Osteoblast (primary cell): ENCODE results near the gene KIRREL3. TPM values are rescaled to one million over a fixed set of nuclear protein-coding genes. Genes with fewer than 3 reads are reported as not detected.

Source experiments
- DNase-seq: peaks from one replicate; pipeline ENCODE4 v3.0.0; 2011; ENCODE audit warnings: low spot score, mixed read lengths; ENCODE audit not compliant: insufficient read length; ENCODE audit errors: missing footprints
- H2AFZ ChIP-seq: 2 replicates; pipeline ENCODE4 v1.6.0; 2011; ENCODE audit warnings: mild to moderate bottlenecking, low read length
- H3K27ac ChIP-seq: 2 replicates; pipeline ENCODE4 v1.5.1; 2011; ENCODE audit warnings: mild to moderate bottlenecking, low read depth, low read length, moderate library complexity
- H3K27me3 ChIP-seq: 2 replicates; pipeline ENCODE4 v1.6.0; 2012; ENCODE audit warnings: mild to moderate bottlenecking, control low read depth, inconsistent platforms, low read length, moderate library complexity; ENCODE audit not compliant: insufficient read depth
- H3K36me3 ChIP-seq: 2 replicates; pipeline ENCODE4 v1.5.1; 2011; ENCODE audit warnings: mild to moderate bottlenecking, low read length, control low read depth, moderate library complexity; ENCODE audit not compliant: insufficient read depth
- H3K4me1 ChIP-seq: 2 replicates; pipeline ENCODE4 v1.5.1; 2011; ENCODE audit warnings: mild to moderate bottlenecking, low read length, control low read depth, moderate library complexity; ENCODE audit not compliant: insufficient read depth
- H3K4me2 ChIP-seq: 2 replicates; pipeline ENCODE4 v1.6.0; 2011; ENCODE audit warnings: mild to moderate bottlenecking, low read length; ENCODE audit not compliant: insufficient read depth
- H3K4me3 ChIP-seq: fragments of 200-600 bp; sonication (generic); 3 replicates; pipeline ENCODE4 v1.5.1; 2012; ENCODE audit warnings: mild to moderate bottlenecking, low read length, inconsistent platforms; ENCODE audit not compliant: insufficient read depth
- H3K79me2 ChIP-seq: 2 replicates; pipeline ENCODE4 v1.6.0; 2012; ENCODE audit warnings: mild to moderate bottlenecking, low read length, control low read depth, inconsistent platforms; ENCODE audit not compliant: insufficient read depth
- H3K9me3 ChIP-seq: 2 replicates; pipeline ENCODE4 v1.5.1; 2011; ENCODE audit warnings: low read depth, low read length, control low read depth
- H4K20me1 ChIP-seq: 2 replicates; pipeline ENCODE4 v1.6.0; 2012; ENCODE audit warnings: mild to moderate bottlenecking, low read length, control low read depth; ENCODE audit not compliant: insufficient read depth
- total RNA-seq: library from RNA; depleted of rRNA; stranded (reverse); fragments of >200 nt; gene quantifications from 2 replicates; pipeline ENCODE4 v1.2.3, GENCODE V29; 2012
- TF ChIP-seq, protein P1 (sequence below): IDR thresholded peaks from 2 replicates; pipeline ENCODE4 v1.5.1; 2011; ENCODE audit warnings: mild to moderate bottlenecking, low read depth, low read length, moderate library complexity; ENCODE audit errors: extremely low read depth

KIRREL3 gene
- total RNA-seq, 1 donor: 3.6 TPM

DNA sequence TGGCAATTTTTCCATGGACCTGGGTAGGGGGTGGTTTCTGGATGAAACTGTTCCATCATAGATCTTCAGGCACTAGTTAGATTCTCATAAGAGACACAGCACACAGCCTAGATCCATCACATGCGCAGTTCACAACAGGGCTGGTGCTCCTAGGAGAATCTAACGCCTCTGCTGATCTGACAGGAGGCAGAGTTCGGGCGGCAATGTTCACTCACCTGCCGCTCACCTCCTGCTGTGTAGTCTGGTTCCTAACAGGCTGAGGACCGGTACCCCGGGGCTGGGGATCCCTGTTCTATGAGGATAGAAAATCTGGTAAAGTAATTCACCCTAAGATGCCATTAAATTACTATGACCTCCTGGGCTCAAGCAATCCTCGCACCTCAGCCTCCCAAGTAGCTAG, 318.0 kb downstream of the KIRREL3 start:
- peaks cover 14% of the 10 kb centered on the region for H4K20me1 ChIP-seq
- no peak overlapping the region for H3K4me2 ChIP-seq
- DNase-seq: no peak
- no peaks in the 10 kb centered on the region for H3K79me2 ChIP-seq
- H3K27ac ChIP-seq: no peak overlapping the region
- H3K4me1 ChIP-seq: no peaks in the 10 kb centered on the region
- TF ChIP-seq, protein P1, sequence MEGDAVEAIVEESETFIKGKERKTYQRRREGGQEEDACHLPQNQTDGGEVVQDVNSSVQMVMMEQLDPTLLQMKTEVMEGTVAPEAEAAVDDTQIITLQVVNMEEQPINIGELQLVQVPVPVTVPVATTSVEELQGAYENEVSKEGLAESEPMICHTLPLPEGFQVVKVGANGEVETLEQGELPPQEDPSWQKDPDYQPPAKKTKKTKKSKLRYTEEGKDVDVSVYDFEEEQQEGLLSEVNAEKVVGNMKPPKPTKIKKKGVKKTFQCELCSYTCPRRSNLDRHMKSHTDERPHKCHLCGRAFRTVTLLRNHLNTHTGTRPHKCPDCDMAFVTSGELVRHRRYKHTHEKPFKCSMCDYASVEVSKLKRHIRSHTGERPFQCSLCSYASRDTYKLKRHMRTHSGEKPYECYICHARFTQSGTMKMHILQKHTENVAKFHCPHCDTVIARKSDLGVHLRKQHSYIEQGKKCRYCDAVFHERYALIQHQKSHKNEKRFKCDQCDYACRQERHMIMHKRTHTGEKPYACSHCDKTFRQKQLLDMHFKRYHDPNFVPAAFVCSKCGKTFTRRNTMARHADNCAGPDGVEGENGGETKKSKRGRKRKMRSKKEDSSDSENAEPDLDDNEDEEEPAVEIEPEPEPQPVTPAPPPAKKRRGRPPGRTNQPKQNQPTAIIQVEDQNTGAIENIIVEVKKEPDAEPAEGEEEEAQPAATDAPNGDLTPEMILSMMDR: no peak
- no peak overlapping the region for H2AFZ ChIP-seq
- H3K36me3 ChIP-seq: no peaks in the 10 kb centered on the region
- no peaks in the 10 kb centered on the region for H3K27me3 ChIP-seq
- no peaks in the 10 kb centered on the region for H3K9me3 ChIP-seq
- no peak overlapping the region for H3K4me3 ChIP-seq

DNA sequence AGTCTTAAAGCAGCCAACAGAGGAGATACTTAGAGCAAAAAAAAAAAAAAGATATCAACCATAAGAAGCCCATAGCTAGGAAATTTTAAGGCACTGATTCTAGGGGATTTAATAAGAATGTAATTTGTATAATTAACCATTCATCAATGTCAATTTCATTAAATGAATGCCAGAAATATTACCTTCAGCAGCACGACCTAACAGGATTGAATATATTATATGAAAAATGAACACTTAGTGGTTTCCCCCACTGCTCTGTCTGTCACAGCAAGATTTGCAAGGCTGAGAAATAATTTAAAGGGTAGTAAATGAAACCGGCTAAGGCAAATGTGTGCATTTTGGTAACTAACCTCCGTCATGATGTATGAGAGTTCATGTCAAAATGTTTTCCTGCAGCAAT, 319.9 kb downstream of the KIRREL3 start:
- Histone ChIP-seq H3K27me3 (no peaks in the 10 kb centered on the region), H2AFZ (no peak overlapping the region), H3K27ac (no peak overlapping the region), H3K36me3 (no peaks in the 10 kb centered on the region), H3K4me1 (no peaks in the 10 kb centered on the region), H3K79me2 (no peaks in the 10 kb centered on the region), H3K9me3 (no peaks in the 10 kb centered on the region), H4K20me1 (peaks cover 14% of the 10 kb centered on the region), H3K4me3 (no peak overlapping the region), H3K4me2 (no peak overlapping the region)
- TF ChIP-seq, protein P1: no peak
- DNase-seq: no peak

DNA sequence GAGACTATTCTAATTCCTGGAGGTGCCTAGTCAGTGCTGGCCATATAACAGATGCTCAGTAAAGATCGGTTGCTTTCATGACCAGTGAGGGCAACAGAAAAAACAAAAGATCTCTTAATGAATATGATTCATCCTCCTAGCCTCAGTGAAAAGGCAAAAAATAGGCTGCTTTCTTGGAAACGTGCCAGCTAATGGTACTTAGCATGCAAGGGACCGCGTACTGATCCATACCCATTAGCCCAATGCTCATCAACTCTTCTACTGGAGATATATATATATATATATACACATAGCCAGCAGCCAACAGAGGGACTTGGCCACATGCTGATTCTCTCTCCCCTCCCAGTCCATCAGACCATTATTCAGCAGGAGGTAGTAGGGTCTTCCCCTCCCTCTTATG, 320.4 kb downstream of the KIRREL3 start:
- no peaks in the 10 kb centered on the region for H3K27me3 ChIP-seq
- peaks cover 12% of the 10 kb centered on the region for H4K20me1 ChIP-seq
- TF ChIP-seq, protein P1: no peak
- no peaks in the 10 kb centered on the region for H3K36me3 ChIP-seq
- no peak overlapping the region for H3K4me2 ChIP-seq
- no peak overlapping the region for H3K4me3 ChIP-seq
- no peak overlapping the region for H2AFZ ChIP-seq
- no peaks in the 10 kb centered on the region for H3K9me3 ChIP-seq
- no peaks in the 10 kb centered on the region for H3K79me2 ChIP-seq
- no peak for DNase-seq
- no peaks in the 10 kb centered on the region for H3K4me1 ChIP-seq
- no peak overlapping the region for H3K27ac ChIP-seq

DNA sequence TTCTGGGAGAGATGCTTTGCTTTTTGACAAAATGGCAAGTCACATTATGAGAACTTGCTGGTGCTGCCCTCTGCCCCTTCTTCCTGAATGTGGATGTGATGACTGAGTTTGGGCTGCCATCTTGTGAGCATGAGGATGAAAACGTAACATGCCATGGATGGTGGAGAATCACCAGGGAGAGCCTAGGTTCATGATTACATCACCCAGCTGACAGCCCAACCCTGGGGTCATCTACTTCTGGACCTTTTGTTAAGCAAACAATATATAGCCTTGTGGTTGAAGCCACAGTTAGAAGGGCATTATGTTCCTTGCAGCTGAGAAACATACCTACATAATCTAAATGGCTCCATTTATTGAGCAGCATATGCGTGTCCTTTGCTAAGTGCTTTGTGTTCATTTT, 321.5 kb downstream of the KIRREL3 start:
- no peak overlapping the region for H3K4me3 ChIP-seq
- H3K27me3 ChIP-seq: no peaks in the 10 kb centered on the region
- no peaks in the 10 kb centered on the region for H3K9me3 ChIP-seq
- H3K27ac ChIP-seq: no peak overlapping the region
- DNase-seq: no peak
- H2AFZ ChIP-seq: no peak overlapping the region
- H4K20me1 ChIP-seq: peaks cover 12% of the 10 kb centered on the region
- H3K4me2 ChIP-seq: no peak overlapping the region
- H3K79me2 ChIP-seq: no peaks in the 10 kb centered on the region
- TF ChIP-seq, protein P1: no peak
- H3K4me1 ChIP-seq: no peaks in the 10 kb centered on the region
- H3K36me3 ChIP-seq: no peaks in the 10 kb centered on the region
